Testis (tissue), 2 donors: ENCODE data around the gene AGAP2.

Experiments
- POLR2A ChIP-seq: fragments of 450-650 bp; IDR thresholded peaks from one replicate; pipeline ENCODE4 v1.6.1; 2017; ENCODE audit warnings: antibody characterized with exemption, mild to moderate bottlenecking, moderate library complexity
- TF ChIP-seq, protein P1 (sequence below), 3 experiments: fragments of 450-650 bp in 2 of 3; fragments of 200-600 bp in 1 of 3; sonication (generic) in 1 of 3; IDR thresholded peaks; one replicate each; pipeline ENCODE4 v1.5.1; 2016 to 2019; ENCODE audit warnings: antibody characterized with exemption in 3 of 3, mild to moderate bottlenecking in 2 of 3, moderate library complexity in 1 of 3

DNA sequence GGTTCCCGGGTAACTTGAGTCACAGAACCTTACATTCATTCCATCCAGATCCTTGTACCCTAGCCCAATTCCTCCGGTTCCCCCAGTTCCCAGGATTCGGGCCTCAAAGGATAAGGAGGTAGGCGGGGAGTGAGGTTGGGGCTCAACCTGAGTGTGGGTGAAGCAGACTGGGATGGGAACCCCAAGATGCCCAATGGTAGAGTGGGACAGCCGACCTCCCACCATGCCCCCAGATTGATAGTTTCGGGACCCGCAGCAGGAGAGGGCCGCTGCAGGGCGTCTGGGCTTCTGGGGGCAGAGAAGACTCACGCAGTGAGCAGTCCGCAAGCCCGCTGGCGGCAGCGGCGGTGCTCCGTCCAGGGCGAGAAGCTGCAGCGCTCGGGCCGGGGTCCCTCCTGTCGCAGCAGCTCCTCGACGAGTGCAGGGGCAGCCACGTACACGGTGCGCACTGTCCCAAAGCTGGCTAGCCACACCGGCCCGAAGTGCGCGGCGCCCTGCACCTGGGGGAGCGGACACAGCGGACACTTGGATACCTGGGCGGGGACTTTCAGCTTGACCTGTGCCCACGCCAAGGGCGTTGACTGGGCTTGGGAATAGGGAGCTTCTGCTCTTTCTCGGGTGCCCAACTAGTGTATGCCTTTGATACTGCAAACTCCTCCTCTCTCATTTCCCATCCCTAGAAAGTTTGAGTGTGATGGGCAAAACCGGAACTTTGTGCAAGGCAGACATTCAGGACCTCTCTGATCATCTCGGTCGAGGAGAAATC is 27.3 kb upstream of the AGAP2 start:
- TF ChIP-seq, protein P1, sequence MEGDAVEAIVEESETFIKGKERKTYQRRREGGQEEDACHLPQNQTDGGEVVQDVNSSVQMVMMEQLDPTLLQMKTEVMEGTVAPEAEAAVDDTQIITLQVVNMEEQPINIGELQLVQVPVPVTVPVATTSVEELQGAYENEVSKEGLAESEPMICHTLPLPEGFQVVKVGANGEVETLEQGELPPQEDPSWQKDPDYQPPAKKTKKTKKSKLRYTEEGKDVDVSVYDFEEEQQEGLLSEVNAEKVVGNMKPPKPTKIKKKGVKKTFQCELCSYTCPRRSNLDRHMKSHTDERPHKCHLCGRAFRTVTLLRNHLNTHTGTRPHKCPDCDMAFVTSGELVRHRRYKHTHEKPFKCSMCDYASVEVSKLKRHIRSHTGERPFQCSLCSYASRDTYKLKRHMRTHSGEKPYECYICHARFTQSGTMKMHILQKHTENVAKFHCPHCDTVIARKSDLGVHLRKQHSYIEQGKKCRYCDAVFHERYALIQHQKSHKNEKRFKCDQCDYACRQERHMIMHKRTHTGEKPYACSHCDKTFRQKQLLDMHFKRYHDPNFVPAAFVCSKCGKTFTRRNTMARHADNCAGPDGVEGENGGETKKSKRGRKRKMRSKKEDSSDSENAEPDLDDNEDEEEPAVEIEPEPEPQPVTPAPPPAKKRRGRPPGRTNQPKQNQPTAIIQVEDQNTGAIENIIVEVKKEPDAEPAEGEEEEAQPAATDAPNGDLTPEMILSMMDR (IDR thresholded peaks at IDR 0.05) = no peak
- TF ChIP-seq POLR2A = no peak
